ENCODE data around the gene GLT1D1. TPM values are rescaled to one million over a fixed set of nuclear protein-coding genes. Genes with fewer than 3 reads are reported as not detected.
"Not testable (repeated sequence)": the region's sequence is repeated elsewhere in the genome, so short reads cannot be mapped to it uniquely, and the experiment has no call there.

Gene GLT1D1
- polyA plus RNA-seq, 4 donors = 0.10 to 0.67 TPM; not detected in 2

GRCh38 chr12:128827724-128828123 lies 25.6 kb upstream of the GLT1D1 start:
- Histone ChIP-seq H3K36me3 (ENCODE audit: control insufficient read depth in 3 of 3, insufficient read depth in 2 of 3, low read depth in 1 of 3, low read length in 3 of 3) (peaks cover 0 to 2% (median 0%) of the 10 kb centered on the region in 3 donors), H3K4me3 (ENCODE audit: low read depth in 1 of 3, low read length in 3 of 3) (no peak overlapping the region), H3K27ac (ENCODE audit: low read depth in 1 of 3, low read length in 2 of 3) (no peak overlapping the region), H3K9me3 (ENCODE audit: control insufficient read depth in 2 of 2, insufficient read depth in 1 of 2, low read depth in 1 of 2, low read length in 1 of 2) (peaks cover 0 to 3% of the 10 kb centered on the region in 2 donors), H3K4me1 (ENCODE audit: control insufficient read depth in 3 of 3, insufficient read depth in 2 of 3, low read depth in 1 of 3, low read length in 2 of 3) (peaks cover 0 to 7% (median 0%) of the 10 kb centered on the region in 3 donors), H3K27me3 (ENCODE audit: control insufficient read depth in 3 of 3, insufficient read depth in 3 of 3, low read length in 3 of 3) (no peaks in the 10 kb centered on the region)
- 95 to 98% (median 96%) methylated on average over 2 of the region's 2 CpGs for WGBS, 3 donors
- no peak for FAIRE-seq
- DNase-seq = no peak

- Histone ChIP-seq H3K27me3 (ENCODE audit: control insufficient read depth in 3 of 3, insufficient read depth in 3 of 3, low read length in 3 of 3) (no peaks in the 10 kb centered on the region), H3K4me1 (ENCODE audit: control insufficient read depth in 3 of 3, insufficient read depth in 2 of 3, low read depth in 1 of 3, low read length in 2 of 3) (peaks cover 0 to under 1% (median 0%) of the 10 kb centered on the region in 3 donors), H3K27ac (ENCODE audit: low read depth in 1 of 3, low read length in 2 of 3) (no peak overlapping the region), H3K4me3 (ENCODE audit: low read depth in 1 of 3, low read length in 3 of 3) (no peak overlapping the region), H3K36me3 (ENCODE audit: control insufficient read depth in 3 of 3, insufficient read depth in 2 of 3, low read depth in 1 of 3, low read length in 3 of 3) (peaks cover 0 to 2% (median 0%) of the 10 kb centered on the region in 3 donors), H3K9me3 (ENCODE audit: control insufficient read depth in 2 of 2, insufficient read depth in 1 of 2, low read depth in 1 of 2, low read length in 1 of 2) (peaks cover 0 to 3% of the 10 kb centered on the region in 2 donors)
- no peak for FAIRE-seq
- 52 to 67% (median 62%) methylated on average over 8 of the region's 8 CpGs for WGBS, 3 donors
- DNase-seq = no peak
Observed at GRCh38 chr12:128829861-128830504, 23.3 kb upstream of the GLT1D1 start.

DNA sequence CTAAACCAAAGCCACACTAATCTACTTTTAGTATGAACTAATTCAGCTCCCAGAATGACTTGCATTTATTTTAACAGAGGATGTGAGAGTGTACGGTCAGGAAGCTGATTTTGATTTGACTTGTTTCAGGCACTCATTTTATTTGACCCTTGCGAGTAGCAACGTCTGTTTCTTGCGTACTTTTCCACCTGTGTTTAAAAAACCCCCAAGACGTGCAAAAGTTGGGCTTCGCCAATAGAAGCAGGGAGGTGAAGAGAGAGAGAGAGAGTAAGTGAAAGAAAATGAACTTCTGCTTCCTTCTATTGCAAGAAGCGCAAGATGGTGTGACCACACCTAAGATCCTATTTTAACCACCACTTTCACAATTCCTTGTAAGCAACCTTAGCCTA lies 22.8 kb upstream of the GLT1D1 start:
- 64 to 82% (median 66%) methylated on average over 7 of the region's 7 CpGs for WGBS, 3 donors
- Histone ChIP-seq H3K9me3 (ENCODE audit: control insufficient read depth in 2 of 2, insufficient read depth in 1 of 2, low read depth in 1 of 2, low read length in 1 of 2) (peaks cover 0 to 3% of the 10 kb centered on the region in 2 donors), H3K27me3 (ENCODE audit: control insufficient read depth in 3 of 3, insufficient read depth in 3 of 3, low read length in 3 of 3) (no peaks in the 10 kb centered on the region), H3K36me3 (ENCODE audit: control insufficient read depth in 3 of 3, insufficient read depth in 2 of 3, low read depth in 1 of 3, low read length in 3 of 3) (peaks cover 0 to 2% (median 0%) of the 10 kb centered on the region in 3 donors), H3K27ac (ENCODE audit: low read depth in 1 of 3, low read length in 2 of 3) (no peak overlapping the region), H3K4me3 (ENCODE audit: low read depth in 1 of 3, low read length in 3 of 3) (no peak overlapping the region), H3K4me1 (ENCODE audit: control insufficient read depth in 3 of 3, insufficient read depth in 2 of 3, low read depth in 1 of 3, low read length in 2 of 3) (no peaks in the 10 kb centered on the region)
- FAIRE-seq = no peak
- no peak for DNase-seq

- no peaks in the 10 kb centered on the region for H3K4me1 ChIP-seq (ENCODE audit: control insufficient read depth in 3 of 3, insufficient read depth in 2 of 3, low read depth in 1 of 3, low read length in 2 of 3)
- H3K36me3 ChIP-seq (ENCODE audit: control insufficient read depth in 3 of 3, insufficient read depth in 2 of 3, low read depth in 1 of 3, low read length in 3 of 3) = no peaks in the 10 kb centered on the region
- no peak overlapping the region for H3K27ac ChIP-seq (ENCODE audit: low read depth in 1 of 3, low read length in 2 of 3)
- H3K4me3 ChIP-seq (ENCODE audit: low read depth in 1 of 3, low read length in 3 of 3) = no peak overlapping the region
- no peaks in the 10 kb centered on the region for H3K27me3 ChIP-seq (ENCODE audit: control insufficient read depth in 3 of 3, insufficient read depth in 3 of 3, low read length in 3 of 3)
- FAIRE-seq (no peak), DNase-seq (no peak)
- H3K9me3 ChIP-seq (ENCODE audit: control insufficient read depth in 2 of 2, insufficient read depth in 1 of 2, low read depth in 1 of 2, low read length in 1 of 2) = no peaks in the 10 kb centered on the region
- WGBS, 3 donors = 95 to 98% (median 97%) methylated on average over 10 of the region's 10 CpGs
Observed at GRCh38 chr12:128833418-128833817, 19.9 kb upstream of the GLT1D1 start.

- 68 to 75% (median 73%) methylated on average over 10 to 12 of the region's 12 CpGs for WGBS, 3 donors
- FAIRE-seq = not testable (repeated sequence)
Observed at GRCh38 chr12:128839885-128840284, 13.4 kb upstream of the GLT1D1 start.

GRCh38 chr12:128840862-128841468 lies 12.3 kb upstream of the GLT1D1 start:
- H3K27me3 ChIP-seq (ENCODE audit: control insufficient read depth in 3 of 3, insufficient read depth in 3 of 3, low read length in 3 of 3) = no peaks in the 10 kb centered on the region
- WGBS, 3 donors = 39 to 55% (median 44%) methylated on average over 8 of the region's 8 CpGs
- no peak overlapping the region for H3K27ac ChIP-seq (ENCODE audit: low read depth in 1 of 3, low read length in 2 of 3)
- no peaks in the 10 kb centered on the region for H3K9me3 ChIP-seq (ENCODE audit: control insufficient read depth in 2 of 2, insufficient read depth in 1 of 2, low read depth in 1 of 2, low read length in 1 of 2)
- no peaks in the 10 kb centered on the region for H3K36me3 ChIP-seq (ENCODE audit: control insufficient read depth in 3 of 3, insufficient read depth in 2 of 3, low read depth in 1 of 3, low read length in 3 of 3)
- FAIRE-seq = no peak
- H3K4me3 ChIP-seq (ENCODE audit: low read depth in 1 of 3, low read length in 3 of 3) = no peak overlapping the region
- DNase-seq = no peak
- no peaks in the 10 kb centered on the region for H3K4me1 ChIP-seq (ENCODE audit: control insufficient read depth in 3 of 3, insufficient read depth in 2 of 3, low read depth in 1 of 3, low read length in 2 of 3)

More at GRCh38 chr12:128839885-128840284, 13.4 kb upstream of the GLT1D1 start:
- H3K27me3 ChIP-seq (ENCODE audit: control insufficient read depth in 3 of 3, insufficient read depth in 3 of 3, low read length in 3 of 3); H3K4me1 ChIP-seq (ENCODE audit: control insufficient read depth in 3 of 3, insufficient read depth in 2 of 3, low read depth in 1 of 3, low read length in 2 of 3); H3K4me3 ChIP-seq (ENCODE audit: low read depth in 1 of 3, low read length in 3 of 3); H3K36me3 ChIP-seq (ENCODE audit: control insufficient read depth in 3 of 3, insufficient read depth in 2 of 3, low read depth in 1 of 3, low read length in 3 of 3); H3K9me3 ChIP-seq (ENCODE audit: control insufficient read depth in 2 of 2, insufficient read depth in 1 of 2, low read depth in 1 of 2, low read length in 1 of 2); H3K27ac ChIP-seq (ENCODE audit: low read depth in 1 of 3, low read length in 2 of 3); DNase-seq: not testable (repeated sequence)

GRCh38 chr12:128842579-128842978 lies 10.7 kb upstream of the GLT1D1 start:
- no peak overlapping the region for H3K27ac ChIP-seq (ENCODE audit: low read depth in 1 of 3, low read length in 2 of 3)
- peaks cover 0 to 1% of the 10 kb centered on the region in 2 donors for H3K9me3 ChIP-seq (ENCODE audit: control insufficient read depth in 2 of 2, insufficient read depth in 1 of 2, low read depth in 1 of 2, low read length in 1 of 2)
- WGBS, 3 donors = 89 to 94% (median 90%) methylated on average over 11 of the region's 11 CpGs
- no peak for FAIRE-seq
- H3K27me3 ChIP-seq (ENCODE audit: control insufficient read depth in 3 of 3, insufficient read depth in 3 of 3, low read length in 3 of 3) = no peaks in the 10 kb centered on the region
- H3K4me1 ChIP-seq (ENCODE audit: control insufficient read depth in 3 of 3, insufficient read depth in 2 of 3, low read depth in 1 of 3, low read length in 2 of 3) = no peaks in the 10 kb centered on the region
- no peak for DNase-seq
- no peaks in the 10 kb centered on the region for H3K36me3 ChIP-seq (ENCODE audit: control insufficient read depth in 3 of 3, insufficient read depth in 2 of 3, low read depth in 1 of 3, low read length in 3 of 3)
- H3K4me3 ChIP-seq (ENCODE audit: low read depth in 1 of 3, low read length in 3 of 3) = no peak overlapping the region

DNA sequence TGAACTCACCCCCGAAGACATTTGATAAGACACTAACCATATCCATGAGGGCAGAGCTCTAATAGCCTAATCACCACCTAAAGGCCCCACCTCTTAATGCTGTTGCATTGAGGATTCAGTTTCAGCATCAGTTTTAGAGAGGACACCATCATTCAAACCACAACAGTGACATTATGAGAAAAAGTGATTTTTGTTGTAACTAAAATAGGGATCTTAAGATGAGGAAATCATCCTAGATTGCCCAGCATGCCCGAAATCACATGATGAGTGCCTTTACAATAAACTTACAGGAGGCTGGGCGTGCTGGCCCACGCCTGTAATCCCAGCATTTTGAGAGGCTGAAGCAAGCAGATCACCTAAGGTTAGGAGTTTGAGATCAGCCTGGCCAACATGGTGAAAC lies 9.7 kb upstream of the GLT1D1 start:
- H3K27me3 ChIP-seq (ENCODE audit: control insufficient read depth in 3 of 3, insufficient read depth in 3 of 3, low read length in 3 of 3) = no peaks in the 10 kb centered on the region
- 78 to 85% (median 84%) methylated on average over 4 of the region's 4 CpGs for WGBS, 3 donors
- H3K27ac ChIP-seq (ENCODE audit: low read depth in 1 of 3, low read length in 2 of 3) = no peak overlapping the region
- DNase-seq (no peak), FAIRE-seq (no peak)
- H3K4me3 ChIP-seq (ENCODE audit: low read depth in 1 of 3, low read length in 3 of 3) = no peak overlapping the region
- H3K36me3 ChIP-seq (ENCODE audit: control insufficient read depth in 3 of 3, insufficient read depth in 2 of 3, low read depth in 1 of 3, low read length in 3 of 3) = no peaks in the 10 kb centered on the region
- H3K9me3 ChIP-seq (ENCODE audit: control insufficient read depth in 2 of 2, insufficient read depth in 1 of 2, low read depth in 1 of 2, low read length in 1 of 2) = peaks cover 0 to 3% of the 10 kb centered on the region in 2 donors
- no peaks in the 10 kb centered on the region for H3K4me1 ChIP-seq (ENCODE audit: control insufficient read depth in 3 of 3, insufficient read depth in 2 of 3, low read depth in 1 of 3, low read length in 2 of 3)
